ENCODE data around the gene OR51F1. TPM values are rescaled to one million over a fixed set of nuclear protein-coding genes. Genes with fewer than 3 reads are reported as not detected.
"Not testable (repeated sequence)": the region's sequence is repeated elsewhere in the genome, so short reads cannot be mapped to it uniquely, and the experiment has no call there.

OR51F1 gene
- polyA plus RNA-seq, 1 donor from 2014 or later = not detected

GRCh38 chr11:4808476-4808875, 38.7 kb upstream of the OR51F1 start:
- Histone ChIP-seq H3F3A (ENCODE audit: insufficient read depth, low read length, poor library complexity, severe bottlenecking) (no peaks in the 10 kb centered on the region), H3K27me3 (ENCODE audit: insufficient read depth, low read depth, low read length) (no peaks in the 10 kb centered on the region), H3K9me3 (ENCODE audit: low read length) (no peaks in the 10 kb centered on the region), H2AFZ (ENCODE audit: low read depth, low read length) (no peak overlapping the region), H3K27ac (ENCODE audit: low read length) (no peak overlapping the region), H3K4me2 (ENCODE audit: low read length) (no peak overlapping the region), H3K9ac (ENCODE audit: low read length) (no peak overlapping the region), H4K20me1 (ENCODE audit: insufficient read depth) (no peaks in the 10 kb centered on the region), H3K79me2 (replicated peaks; ENCODE audit: insufficient read depth, low read length) (no peaks in the 10 kb centered on the region), H3K9me2 (ENCODE audit: insufficient read depth, low read length) (no peaks in the 10 kb centered on the region), H3K4me3 (ENCODE audit: low read length) (no peak overlapping the region), H3K36me3 (ENCODE audit: insufficient read depth, low read length) (no peaks in the 10 kb centered on the region)
- TF ChIP-seq TAF1 (IDR thresholded peaks at IDR 0.05; ENCODE audit: low read depth) = no peak
- TF ChIP-seq POLR2AphosphoS5 (IDR thresholded peaks at IDR 0.05) = no peak
- no peak for TF ChIP-seq EP300 (conservative IDR thresholded peaks at IDR 0.05; ENCODE audit: poor library complexity, severe bottlenecking)
- TF ChIP-seq REST (IDR thresholded peaks at IDR 0.05; ENCODE audit: borderline replicate concordance) = no peak
- TF ChIP-seq CTCF (IDR thresholded peaks at IDR 0.05; ENCODE audit: poor library complexity, severe bottlenecking) = no peak
- TF ChIP-seq MXI1 (conservative IDR thresholded peaks at IDR 0.05; ENCODE audit: poor library complexity, severe bottlenecking) = no peak
- no peak for TF ChIP-seq SMC3 (conservative IDR thresholded peaks at IDR 0.05; ENCODE audit: poor library complexity)
- TF ChIP-seq RAD21 (conservative IDR thresholded peaks at IDR 0.05) = no peak
- TF ChIP-seq EZH2 (IDR thresholded peaks at IDR 0.05; ENCODE audit: borderline replicate concordance, insufficient read depth, low read length, poor library complexity, severe bottlenecking) = no peak

- Histone ChIP-seq H3K27me3 (ENCODE audit: insufficient read depth, low read depth, low read length) (no peaks in the 10 kb centered on the region), H3K4me3 (ENCODE audit: low read length) (no peak within 1 kb of the TSS), H4K20me1 (ENCODE audit: insufficient read depth) (no peaks in the 10 kb centered on the region), H3K9ac (ENCODE audit: low read length) (no peak within 1 kb of the TSS), H3K27ac (ENCODE audit: low read length) (no peak within 1 kb of the TSS), H3K79me2 (replicated peaks; ENCODE audit: insufficient read depth, low read length) (no peaks in the 10 kb centered on the region), H3F3A (ENCODE audit: insufficient read depth, low read length, poor library complexity, severe bottlenecking) (no peaks in the 10 kb centered on the region), H3K4me2 (ENCODE audit: low read length) (no peak within 1 kb of the TSS), H2AFZ (ENCODE audit: low read depth, low read length) (no peak within 1 kb of the TSS), H3K36me3 (ENCODE audit: insufficient read depth, low read length) (no peaks in the 10 kb centered on the region), H3K9me3 (ENCODE audit: low read length) (no peaks in the 10 kb centered on the region), H3K9me2 (ENCODE audit: insufficient read depth, low read length) (no peaks in the 10 kb centered on the region)
- TF ChIP-seq REST (IDR thresholded peaks at IDR 0.05; ENCODE audit: borderline replicate concordance) = no peak
- no peak for TF ChIP-seq EP300 (conservative IDR thresholded peaks at IDR 0.05; ENCODE audit: poor library complexity, severe bottlenecking)
- TF ChIP-seq POLR2AphosphoS5 (IDR thresholded peaks at IDR 0.05) = no peak
- no peak for TF ChIP-seq SMC3 (conservative IDR thresholded peaks at IDR 0.05; ENCODE audit: poor library complexity)
These were observed 34.5 kb upstream of the OR51F1 start, which contains the start of gene OR52R1 for GRCh38 chr11:4804280-4804679. Gene OR52R1, minus strand, starts transcription at chr11:4804380. Its CDS starts 0 bp downstream, at chr11:4804380.

- not testable (repeated sequence) for H2AFZ ChIP-seq (ENCODE audit: low read depth, low read length); H3K9me2 ChIP-seq (ENCODE audit: insufficient read depth, low read length); H3K4me2 ChIP-seq (ENCODE audit: low read length); H3K27me3 ChIP-seq (ENCODE audit: insufficient read depth, low read depth, low read length); H3K36me3 ChIP-seq (ENCODE audit: insufficient read depth, low read length); H3K4me3 ChIP-seq (ENCODE audit: low read length); H4K20me1 ChIP-seq (ENCODE audit: insufficient read depth); H3K27ac ChIP-seq (ENCODE audit: low read length); H3K9ac ChIP-seq (ENCODE audit: low read length); H3F3A ChIP-seq (ENCODE audit: insufficient read depth, low read length, poor library complexity, severe bottlenecking); H3K79me2 ChIP-seq (replicated peaks; ENCODE audit: insufficient read depth, low read length); H3K9me3 ChIP-seq (ENCODE audit: low read length)
These were observed 31.6 kb upstream of the OR51F1 start for GRCh38 chr11:4801316-4801715.

Data from neural cell (in vitro differentiated cells).